GM18861 (cell line): ENCODE results near the gene PCCA.
"Not testable (repeated sequence)": the region's sequence is repeated elsewhere in the genome, so short reads cannot be mapped to it uniquely, and the experiment has no call there.

ENCODE experiments used
- ATAC-seq: cut with Tn5 transposase; IDR thresholded peaks from one replicate; pipeline ENCODE4 v1.9.1; 2021; ENCODE audit not compliant: unreplicated experiment

The PCCA gene

DNA sequence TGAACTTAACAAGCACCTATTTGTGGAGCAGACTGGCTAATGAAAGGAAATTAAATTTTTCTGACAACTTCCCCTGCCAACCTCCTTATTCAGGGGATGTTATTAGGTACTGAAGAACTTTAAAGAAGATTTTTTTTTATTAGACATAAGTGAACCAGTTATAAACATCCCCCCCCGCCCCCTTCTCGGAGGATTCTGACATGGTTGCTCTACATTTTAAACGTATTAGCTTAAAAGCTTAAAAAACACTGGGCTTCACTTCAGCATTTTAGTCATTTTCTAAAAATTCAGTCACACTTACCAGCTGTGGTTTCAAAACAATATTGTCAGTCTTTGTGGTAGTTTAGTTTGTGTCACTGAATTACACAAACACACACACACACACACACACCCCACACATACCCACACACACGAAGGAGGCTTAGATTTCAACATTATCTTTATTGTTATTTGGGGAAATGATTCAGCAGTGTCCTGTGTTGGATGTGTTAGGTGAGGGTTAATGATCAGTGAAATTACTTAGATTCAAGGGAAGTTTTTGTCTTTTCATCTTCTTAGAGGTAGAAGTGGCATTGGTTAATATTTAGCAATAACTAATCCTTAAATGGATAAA lies 145.7 kb downstream of the PCCA start:
- ATAC-seq = no peak

DNA sequence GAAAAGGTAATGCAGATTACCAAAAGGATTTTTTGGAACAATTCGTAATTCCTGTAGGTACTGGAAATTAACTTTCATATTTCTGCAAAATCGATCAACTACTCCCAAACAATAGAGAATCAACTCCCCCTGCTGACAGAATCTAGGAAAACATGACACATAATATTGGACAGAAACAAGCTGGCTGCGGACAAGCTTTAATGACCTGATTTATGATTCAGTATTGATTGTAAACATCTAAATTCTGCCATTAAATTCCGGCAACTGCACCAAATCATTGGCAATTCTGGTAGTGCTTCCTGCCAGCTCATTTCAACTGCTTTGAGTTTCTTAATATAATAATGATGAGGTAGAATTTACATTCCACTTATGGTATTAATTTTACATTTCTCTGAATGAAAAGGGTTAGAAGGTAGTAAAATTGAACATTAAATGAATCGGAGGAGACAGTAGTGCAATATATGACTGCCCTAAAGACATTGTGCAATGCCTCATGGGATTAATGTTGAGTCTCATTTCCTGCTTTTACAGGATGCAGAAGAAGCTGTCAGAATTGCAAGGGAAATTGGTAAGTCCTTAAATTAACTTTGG lies 146.5 kb downstream of the PCCA start:
- ATAC-seq = no peak

DNA sequence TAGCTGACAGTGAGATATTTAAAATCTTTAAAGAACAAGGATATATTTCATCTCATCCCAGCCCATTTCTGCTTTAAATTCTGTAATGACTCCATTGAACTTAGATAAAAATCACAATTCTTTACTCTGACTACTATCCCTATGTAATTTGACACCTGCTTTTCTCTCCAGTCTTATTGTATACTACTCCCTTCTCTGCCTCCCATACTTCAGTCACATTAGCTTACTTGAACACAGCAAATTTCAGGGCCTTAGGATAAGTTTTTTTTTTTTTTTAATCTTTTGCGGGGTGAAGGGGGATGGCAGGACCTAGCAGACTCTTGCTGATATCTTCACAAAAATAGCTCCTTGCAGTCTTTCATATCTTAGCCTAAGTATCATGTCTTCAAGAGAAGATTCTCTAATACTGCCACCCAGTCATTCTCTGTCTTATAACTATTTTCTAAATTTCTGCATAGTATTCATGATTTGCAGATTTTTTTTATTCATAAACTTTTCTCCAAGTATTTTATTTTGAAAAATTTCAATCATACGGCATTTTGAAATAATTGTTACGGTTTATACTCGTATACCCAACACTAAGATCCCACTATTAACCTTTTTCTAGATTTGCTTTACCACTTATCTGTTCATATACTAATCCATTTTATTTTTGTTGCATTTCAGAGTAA lies 151.4 kb downstream of the PCCA start:
- ATAC-seq = no peak

DNA sequence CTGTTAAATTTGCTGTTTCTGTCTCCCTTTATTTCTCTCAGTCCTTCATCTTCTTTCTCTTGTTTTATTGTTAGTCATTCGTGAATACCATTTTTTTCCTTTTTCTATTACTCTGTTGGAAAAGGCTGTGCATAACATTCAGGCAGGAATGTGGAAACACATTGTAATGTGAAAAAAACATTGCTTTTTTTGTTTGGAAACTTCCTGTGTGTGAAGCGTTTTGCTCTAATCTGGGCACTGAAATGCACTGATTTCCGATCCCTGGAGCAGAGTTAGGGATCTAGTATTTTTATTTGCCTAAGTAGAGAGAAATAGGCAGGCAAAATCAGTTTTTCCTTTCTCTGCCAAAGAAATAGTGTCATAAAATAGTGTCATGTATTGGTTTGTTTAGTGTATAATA lies 155.5 kb downstream of the PCCA start:
- no peak for ATAC-seq

DNA sequence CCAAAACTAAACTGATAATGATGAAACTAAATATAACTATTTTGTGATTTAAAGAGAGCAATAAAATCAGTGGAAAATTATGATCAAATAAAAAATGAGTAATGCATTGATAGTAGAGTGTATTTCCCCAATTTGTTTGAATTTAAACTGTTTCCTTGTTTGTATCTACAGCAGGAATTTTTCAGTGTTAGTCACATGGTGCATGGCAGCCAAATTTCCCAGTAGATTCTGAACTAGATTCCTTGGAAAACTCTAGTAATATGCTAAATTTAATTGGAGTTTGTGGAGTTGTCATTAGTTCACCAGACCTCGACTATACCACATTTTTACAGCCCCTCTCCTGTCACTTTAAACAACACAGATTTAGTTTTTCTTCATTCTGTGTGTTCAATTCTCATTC lies 156.2 kb downstream of the PCCA start:
- no peak for ATAC-seq

DNA sequence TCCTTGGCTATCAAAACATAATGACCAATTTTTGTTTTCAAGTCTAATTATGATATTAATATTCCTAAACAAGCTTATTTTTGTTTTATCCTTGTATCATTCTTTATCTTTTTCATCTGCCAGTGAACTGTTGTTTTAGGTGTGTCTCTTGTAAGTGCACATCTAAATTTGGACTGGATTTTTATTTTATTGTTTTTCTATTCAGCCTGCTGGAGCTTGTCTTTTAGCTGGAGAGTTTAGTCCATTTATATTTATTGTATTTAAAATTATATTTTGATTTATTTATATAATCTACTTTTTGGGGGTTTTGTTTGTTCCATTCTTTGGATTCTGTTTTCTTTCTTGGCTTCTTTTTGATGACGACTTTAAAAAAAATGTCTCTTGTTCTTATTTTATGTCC lies 159.0 kb downstream of the PCCA start:
- ATAC-seq = no peak

DNA sequence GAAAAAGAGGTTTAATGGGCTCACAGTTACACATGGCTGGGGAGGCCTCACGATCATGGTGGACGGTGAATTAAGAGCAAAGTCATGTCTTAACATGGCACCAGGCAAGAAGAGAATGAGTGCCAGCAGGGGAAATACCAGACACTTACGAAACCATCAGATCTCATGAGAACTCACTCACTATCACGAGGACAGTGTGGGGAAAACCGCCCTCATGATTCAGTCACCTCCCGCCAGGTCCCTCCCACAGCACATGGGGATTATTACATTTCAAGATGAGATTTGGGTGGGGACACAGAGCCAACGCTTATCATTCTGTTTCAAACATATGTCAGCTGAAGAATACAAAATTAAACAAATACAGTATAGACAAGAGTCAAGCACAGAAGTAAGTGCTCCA lies 165.1 kb downstream of the PCCA start:
- no peak for ATAC-seq

DNA sequence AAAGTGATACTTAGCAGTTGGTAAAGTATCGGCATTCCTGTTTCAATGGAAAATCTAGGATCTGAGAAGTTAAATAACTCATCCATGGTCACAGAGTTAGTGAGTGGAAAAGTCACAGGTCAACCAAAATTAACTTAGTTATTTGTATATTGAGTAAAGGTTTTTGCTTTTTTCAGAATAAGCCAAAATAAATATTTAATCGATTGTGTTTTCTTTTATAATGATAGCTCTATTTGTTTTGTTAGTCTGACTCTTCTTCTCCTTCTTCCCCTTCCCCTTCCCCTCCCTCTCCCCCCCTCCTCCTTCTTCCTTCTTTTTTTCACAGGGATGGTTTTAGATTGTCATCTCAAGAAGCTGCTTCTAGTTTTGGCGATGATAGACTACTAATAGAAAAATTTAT lies 173.5 kb downstream of the PCCA start:
- ATAC-seq = no peak

DNA sequence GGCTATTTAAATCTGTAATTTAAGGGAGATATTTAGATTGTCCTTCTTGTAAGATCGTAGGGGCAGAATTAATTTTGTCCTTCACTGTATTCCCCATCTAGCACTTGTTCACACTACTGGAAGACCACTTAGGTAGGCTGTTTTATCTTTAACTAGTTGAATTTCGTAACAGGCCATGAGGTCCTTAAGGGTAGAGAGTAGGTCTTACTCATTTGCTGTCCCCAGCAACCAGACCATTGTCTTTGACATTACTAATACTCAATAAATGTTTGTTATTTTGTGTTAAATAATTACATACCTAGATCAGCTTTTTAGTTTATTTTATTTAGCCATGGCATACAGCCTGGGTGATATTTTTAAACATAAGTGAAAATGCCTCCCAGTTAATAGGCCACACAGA lies 177.1 kb downstream of the PCCA start:
- no peak for ATAC-seq

DNA sequence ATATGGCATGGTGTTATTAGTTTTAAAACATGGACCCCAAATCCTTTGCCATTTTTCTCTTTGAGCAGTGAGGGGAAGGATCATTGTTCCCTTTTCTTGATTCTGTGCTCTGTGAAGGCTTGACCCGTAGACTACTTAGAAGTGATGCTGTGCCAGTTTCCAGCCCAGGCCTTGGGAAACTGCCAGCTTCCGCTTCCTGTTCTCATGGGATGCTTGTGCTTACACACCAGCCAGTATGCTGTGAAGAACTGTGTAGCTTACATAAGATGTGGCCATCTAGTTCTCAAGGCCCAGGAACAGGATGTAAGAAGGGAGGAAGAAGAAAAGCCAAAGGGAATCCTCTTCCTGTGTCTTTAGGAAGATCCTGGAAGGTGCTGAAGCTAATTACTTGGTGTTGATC lies 180.9 kb downstream of the PCCA start:
- ATAC-seq = no peak

DNA sequence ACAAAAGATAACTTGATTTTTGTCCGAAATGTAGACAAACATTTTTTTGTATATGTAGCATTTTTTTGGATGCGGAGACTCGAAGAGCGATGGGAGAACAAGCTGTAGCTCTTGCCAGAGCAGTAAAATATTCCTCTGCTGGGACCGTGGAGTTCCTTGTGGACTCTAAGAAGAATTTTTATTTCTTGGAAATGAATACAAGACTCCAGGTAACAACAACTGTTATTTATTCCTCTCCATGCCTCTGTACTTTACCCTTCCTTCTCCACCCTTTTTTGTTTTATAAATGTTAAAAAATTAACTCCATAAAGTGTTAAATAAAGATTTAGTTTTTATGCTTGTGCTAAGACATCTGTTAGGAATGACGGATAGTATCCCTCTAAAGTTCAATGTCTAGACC lies 184.2 kb downstream of the PCCA start:
- ATAC-seq = no peak

DNA sequence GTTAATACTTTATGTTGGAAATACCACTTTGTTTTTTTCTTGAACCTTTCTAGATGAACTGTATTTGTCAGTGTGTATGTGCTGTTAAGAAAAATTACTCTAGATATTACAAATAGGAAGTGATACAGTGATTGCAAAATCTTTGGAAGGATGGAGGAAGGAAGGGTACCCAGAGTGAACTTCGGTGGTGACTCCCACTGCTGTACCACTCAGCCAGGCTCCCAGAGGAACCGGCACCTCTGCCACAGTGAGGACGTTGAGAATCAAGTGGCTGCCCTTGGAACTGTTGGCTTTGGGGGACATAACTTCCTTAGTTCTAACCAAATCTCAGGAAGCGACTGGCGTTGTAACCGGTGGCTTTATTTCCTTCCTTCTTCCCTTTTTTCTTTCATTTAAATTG lies 184.7 kb downstream of the PCCA start:
- ATAC-seq = no peak

DNA sequence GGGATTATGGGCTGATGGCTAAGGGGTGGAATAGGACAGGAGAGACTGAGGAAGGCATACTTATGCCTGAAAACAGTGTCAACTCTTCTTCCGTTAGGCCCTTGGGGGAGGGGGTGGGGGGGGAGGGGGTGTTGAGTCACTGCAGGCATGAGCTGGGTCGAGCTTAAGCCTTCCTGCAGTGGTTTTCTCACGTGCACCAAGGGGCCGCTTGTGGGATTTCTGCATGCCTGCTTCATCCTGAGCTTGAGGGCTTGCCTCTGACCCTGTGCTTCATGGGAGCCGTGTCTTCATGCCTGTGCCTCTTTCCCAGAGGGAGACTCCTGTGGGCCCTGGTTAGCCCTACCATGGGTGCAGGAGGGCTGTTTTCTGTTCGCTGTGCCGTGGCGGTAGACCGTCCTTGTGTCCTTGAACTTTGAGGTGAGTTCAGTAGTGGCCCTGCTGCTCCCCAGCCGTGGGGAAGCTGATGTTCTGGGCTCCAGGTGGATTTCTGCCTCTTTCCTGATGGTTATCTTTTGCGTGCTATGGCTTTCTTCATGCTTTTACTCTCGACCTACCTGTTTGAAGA lies 186.1 kb downstream of the PCCA start:
- no peak for ATAC-seq

DNA sequence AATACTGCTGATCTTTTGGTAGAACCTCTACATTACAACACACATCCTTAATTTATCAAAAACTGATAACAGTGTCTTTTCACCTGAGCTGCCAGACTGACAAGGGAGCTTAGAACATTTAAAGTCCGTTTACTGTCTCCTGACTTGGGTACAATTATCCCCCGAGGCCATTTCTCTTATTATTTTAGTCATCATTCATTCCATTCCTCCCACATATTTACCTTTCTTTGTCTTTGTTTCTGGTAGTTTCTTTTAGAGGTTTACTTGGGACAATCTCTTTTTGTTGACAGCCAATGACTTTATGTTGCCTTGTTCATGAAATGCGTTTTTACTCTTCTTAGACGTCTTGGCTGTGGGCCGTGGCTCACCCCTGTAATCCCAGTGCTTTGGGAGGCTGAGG lies 186.9 kb downstream of the PCCA start:
- no peak for ATAC-seq

DNA sequence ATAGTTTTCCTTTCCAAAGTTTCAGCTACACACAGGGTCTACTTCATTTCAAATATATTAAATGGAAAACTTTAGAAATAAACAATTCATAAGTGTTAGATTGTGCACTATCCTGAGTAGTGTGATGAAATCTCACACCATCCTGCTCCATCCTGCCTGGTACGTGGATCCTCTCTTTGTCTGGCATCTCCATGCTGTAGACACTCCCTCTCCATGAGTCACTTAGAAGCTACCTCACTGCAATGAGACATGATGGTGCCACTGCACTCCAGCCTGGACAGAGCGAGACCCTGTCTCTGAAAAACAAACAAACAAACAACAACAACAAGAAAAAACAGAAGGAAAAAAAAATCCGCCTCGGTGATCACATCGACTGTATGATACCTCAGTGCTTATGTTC lies 191.8 kb downstream of the PCCA start:
- no peak for ATAC-seq

DNA sequence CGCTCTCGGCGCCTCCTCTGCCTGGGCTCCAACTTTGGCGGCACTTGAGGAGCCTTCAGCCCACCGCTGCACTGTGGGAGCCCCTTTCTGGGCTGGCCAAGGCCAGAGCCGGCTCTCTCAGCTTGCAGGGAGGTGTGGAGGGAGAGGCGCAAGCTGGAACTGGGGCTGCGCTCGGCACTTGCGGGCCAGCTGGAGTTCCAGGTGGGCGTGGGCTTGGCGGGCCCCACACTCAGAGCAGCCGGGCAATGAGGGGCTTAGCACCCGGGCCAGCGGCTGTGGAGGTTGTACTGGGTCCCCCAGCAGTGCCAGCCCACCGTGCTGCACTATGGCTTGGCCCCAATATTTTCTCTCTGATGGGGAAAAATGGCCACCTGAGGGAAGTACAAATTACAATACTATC lies 193.4 kb downstream of the PCCA start:
- not testable (repeated sequence) for ATAC-seq

DNA sequence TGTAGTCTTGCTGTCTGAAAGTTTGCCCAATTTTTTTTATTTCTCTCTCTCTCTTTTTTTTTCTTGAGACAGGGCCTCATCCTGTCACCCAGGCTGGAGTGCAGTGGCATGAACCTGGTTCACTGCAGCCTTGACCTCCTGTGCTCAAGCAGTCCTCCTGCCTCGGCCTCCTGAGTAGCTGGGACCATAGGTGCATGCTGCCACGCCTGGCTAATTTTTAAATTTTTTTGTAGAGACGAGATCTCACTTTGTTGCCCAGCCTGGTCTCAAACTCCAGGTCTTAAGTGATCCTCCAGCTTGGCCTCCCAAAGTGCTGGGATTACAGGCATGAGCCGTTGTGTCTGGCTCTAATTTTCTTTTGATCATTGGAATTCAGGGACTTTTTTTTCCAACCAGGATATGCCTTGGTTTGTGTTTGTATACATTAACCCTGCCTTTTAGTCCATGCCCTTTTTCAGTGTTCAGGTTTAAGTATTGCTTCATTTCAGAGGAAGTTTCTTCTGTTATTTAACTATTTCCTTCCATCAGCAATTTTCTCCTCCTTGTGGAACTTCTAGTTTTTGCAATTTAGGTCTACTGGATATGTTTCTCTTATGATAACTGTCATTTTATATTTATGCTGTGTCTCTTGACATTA lies 201.4 kb downstream of the PCCA start:
- no peak for ATAC-seq

DNA sequence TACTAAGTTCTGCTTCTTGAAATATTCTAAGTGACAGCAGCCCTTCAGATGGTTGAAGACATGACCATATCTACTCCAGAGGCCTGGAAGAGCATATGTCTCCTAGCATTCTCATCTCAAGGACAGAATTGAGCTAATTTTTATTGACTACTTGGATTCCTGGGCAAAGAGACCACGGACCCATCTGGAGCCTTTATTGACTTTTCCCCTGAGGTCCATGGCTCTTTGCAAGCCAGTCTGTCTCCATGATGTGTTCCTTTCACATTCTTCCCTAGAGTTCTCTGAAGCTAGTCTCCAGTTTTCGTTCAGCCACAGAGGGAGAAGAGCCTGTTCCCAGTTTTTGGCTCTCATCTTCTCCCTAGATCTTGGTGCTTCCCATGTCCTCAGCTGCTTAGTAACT lies 202.7 kb downstream of the PCCA start:
- no peak for ATAC-seq

DNA sequence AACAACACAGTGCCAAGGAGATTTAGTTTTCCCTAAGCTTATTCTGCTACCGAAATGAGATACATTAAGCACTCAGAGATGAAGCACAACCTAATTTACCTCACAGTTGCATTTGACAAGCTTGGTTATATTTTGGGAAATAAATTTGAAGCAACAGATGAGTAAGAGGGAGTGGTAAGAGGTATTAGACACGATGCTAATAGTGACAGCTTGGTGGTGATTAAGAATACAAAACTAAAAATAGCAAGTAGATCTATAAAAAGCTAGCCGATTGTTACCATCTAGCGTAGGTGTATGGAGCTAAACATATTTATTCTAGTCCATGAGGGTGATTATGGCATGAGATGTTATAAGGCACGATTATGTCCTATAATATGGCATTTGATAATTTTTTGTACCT lies 208.5 kb downstream of the PCCA start:
- ATAC-seq = no peak

DNA sequence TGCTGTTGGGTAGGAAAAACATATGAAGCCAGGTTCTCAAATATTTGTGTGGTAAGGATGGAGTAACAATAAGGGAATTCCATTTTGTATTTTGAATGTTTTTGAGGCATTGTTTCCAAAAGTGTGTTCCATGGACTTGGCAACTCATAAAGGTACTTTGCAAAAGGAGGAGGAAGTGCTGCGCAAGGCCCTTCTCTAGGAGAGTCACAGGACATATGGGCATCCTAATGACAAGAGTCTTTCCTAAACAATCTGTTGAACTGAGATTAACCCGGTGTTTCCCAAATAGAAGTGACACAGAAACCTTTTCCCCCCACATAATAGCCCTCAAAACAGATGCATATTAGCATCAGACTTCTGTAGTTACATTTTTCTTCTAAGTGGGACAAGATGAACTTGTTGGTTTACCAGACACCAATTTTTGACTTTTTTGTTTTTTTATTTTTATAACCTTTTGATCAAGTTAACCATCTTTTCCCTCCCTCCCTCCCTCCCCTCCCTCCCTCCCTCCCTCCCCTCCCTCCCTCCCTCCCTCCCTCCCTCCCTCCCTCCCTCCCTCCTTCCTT lies 209.3 kb downstream of the PCCA start:
- ATAC-seq = no peak

DNA sequence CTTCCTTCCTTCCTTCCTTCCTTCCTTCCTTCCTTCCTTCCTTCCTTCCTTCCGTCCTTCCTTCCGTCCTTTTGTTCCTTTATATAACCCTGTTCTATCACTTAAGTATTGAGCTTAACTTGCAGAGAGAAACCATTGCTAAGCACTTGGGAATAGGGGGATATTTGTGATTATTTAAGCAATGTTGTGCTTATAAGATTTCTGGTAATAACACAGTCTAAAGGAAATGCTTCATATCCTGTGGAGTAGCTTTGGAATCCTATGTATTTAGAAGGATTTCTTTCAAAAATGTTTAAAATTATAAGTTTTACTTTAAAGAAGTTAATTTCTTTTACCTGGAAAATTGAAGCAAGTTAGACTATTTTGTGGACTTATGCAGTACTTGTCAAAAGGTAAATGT lies 209.8 kb downstream of the PCCA start:
- no peak for ATAC-seq

DNA sequence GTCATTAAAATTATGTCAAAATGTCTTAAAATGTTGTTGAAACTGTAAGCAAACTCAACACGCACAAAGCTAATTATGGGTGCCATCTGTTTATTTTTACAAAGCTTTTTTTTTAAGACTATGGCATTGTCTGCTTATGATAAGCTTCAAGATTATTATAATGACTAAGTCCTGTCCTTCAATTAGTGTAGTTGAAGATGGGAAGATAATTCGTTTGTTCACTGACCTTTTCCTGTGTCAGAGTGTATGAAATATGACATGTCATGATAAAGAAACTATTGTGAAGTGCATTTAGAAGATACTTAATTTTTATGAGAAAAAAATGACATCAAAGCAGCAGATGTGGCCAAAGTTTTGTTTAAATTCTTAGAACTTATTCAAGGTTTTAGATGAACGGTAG lies 211.3 kb downstream of the PCCA start:
- ATAC-seq = no peak
